ENCODE data around the gene EFHD2. TPM values are rescaled to one million over a fixed set of nuclear protein-coding genes. Genes with fewer than 3 reads are reported as not detected.
"Not testable (repeated sequence)": the region's sequence is repeated elsewhere in the genome, so short reads cannot be mapped to it uniquely, and the experiment has no call there.

Gene EFHD2, protein sequence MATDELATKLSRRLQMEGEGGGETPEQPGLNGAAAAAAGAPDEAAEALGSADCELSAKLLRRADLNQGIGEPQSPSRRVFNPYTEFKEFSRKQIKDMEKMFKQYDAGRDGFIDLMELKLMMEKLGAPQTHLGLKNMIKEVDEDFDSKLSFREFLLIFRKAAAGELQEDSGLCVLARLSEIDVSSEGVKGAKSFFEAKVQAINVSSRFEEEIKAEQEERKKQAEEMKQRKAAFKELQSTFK
- polyA plus RNA-seq (ENCODE audit: insufficient read length): 9.2 TPM
- long read RNA-seq, donor 1, transcript EFHD2-201 (4 exons, 2,419 nt): major isoform, 17 of 17 reads
- long read RNA-seq, donor 1, partial matches to known transcripts: 0 of 17 reads
- long read RNA-seq, donor 1, other reads (novel, unspliced or antisense): 0 of 17 reads
- long read RNA-seq, donor 2, transcript EFHD2-201 (4 exons, 2,419 nt): major isoform, 9 of 9 reads
- long read RNA-seq, donor 2, partial matches to known transcripts: 0 of 9 reads
- long read RNA-seq, donor 2, other reads (novel, unspliced or antisense): 0 of 9 reads
- long read RNA-seq, donor 3, transcript EFHD2-201 (4 exons, 2,419 nt): major isoform, 6 of 6 reads
- long read RNA-seq, donor 3, partial matches to known transcripts: 0 of 6 reads
- long read RNA-seq, donor 3, other reads (novel, unspliced or antisense): 0 of 6 reads
- long read RNA-seq, donor 4, partial matches to known transcripts: 0 of 1 reads
- long read RNA-seq, donor 4, other reads (novel, unspliced or antisense): 0 of 1 reads
- long read RNA-seq, donor 5, transcript EFHD2-201 (4 exons, 2,419 nt): major isoform, 20 of 20 reads
- long read RNA-seq, donor 5, partial matches to known transcripts: 0 of 20 reads
- long read RNA-seq, donor 5, other reads (novel, unspliced or antisense): 0 of 20 reads
- long read RNA-seq, donor 6, transcript EFHD2-201 (4 exons, 2,419 nt): major isoform, 14 of 14 reads
- long read RNA-seq, donor 6, partial matches to known transcripts: 0 of 14 reads
- long read RNA-seq, donor 6, other reads (novel, unspliced or antisense): 0 of 14 reads
- long read RNA-seq, donor 7, transcript EFHD2-201 (4 exons, 2,419 nt): major isoform, 16 of 16 reads
- long read RNA-seq, donor 7, partial matches to known transcripts: 0 of 16 reads
- long read RNA-seq, donor 7, other reads (novel, unspliced or antisense): 0 of 16 reads
- long read RNA-seq, donor 8, transcript EFHD2-201 (4 exons, 2,419 nt): major isoform, 6 of 6 reads
- long read RNA-seq, donor 8, partial matches to known transcripts: 0 of 6 reads
- long read RNA-seq, donor 8, other reads (novel, unspliced or antisense): 0 of 6 reads

GRCh38 chr1:15409388-15410222, at the start of gene EFHD2:
Gene EFHD2 (plus strand): TSS chr1:15409888. CDS start chr1:15409972, 84 bp downstream.
- DNase-seq: peak; percentile 86

DNA sequence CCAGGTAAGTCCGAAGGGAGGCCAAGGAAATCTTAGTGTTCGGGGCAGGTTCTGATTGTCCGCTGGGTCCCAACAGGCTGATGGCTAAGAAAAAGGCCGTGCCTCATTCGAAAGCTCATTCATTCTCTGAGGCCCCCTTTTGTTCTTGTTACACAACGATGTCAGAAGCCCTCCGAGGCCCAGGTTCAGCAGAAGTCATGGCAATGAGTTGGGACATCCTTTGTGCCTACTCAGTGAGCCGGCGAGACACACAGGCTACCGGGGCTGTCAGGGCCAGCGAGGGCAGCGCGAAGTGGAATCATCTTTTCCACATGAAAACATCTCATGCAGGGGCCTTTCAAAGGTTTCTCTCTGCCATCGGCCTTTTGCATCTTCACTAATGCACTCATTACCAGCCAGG, 49.0 kb upstream of the EFHD2 start:
- no peak for DNase-seq

DNA sequence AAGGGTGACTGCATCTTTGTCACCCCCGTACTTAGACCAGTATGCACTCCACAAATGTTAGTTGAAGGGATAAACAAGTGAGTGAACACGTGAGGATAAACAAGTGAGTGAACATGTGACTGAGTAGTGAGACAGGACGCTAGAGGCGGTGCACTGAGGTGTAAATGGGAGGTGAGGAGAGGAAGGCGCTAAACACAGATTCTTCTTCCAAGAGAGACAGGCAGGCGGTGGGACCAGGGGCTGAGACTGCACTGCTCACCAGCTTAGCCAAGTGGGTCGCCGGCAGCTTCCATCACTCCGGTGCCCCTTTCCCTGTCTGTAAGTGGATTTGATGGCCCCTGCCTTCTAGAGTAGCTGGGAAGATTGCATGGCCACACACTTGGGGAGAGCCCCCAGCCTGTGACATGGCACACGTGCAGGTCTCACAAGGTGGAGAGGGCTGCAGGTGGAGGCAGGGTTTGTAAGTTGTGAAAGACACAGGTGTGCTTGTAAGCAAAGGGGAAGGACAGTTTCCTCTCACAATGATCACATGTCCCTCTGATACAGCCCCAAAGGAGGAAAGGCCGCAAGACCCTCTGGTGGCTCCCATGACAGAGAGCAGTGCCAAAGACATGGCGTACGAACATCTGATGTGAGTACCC, 47.5 kb upstream of the EFHD2 start:
- DNase-seq: no peak

DNA sequence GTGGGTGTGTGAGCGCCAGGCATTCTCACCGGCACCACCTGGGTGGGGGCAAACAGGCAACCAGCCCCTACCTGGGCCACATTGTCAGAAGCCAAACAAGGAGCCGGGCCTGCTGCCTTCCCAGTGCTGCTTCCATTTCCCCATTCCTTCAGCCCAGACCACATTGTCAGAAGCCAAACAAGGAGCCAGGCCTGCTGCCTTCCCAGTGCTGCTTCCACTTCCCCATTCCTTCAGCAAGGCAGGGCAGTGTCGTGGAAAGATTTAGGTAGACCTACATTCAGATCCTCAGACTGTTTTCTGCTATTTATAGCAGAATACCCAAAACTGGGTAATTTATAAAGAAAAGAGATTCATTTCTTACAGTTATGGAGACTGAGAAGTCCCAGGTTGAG, 47.0 kb upstream of the EFHD2 start:
- DNase-seq: no peak

- DNase-seq: no peak
These were observed 44.9 kb upstream of the EFHD2 start for GRCh38 chr1:15364740-15365139.

- no peak for DNase-seq
These were observed 40.8 kb upstream of the EFHD2 start for GRCh38 chr1:15368888-15369287.

- DNase-seq: no peak
These were observed 39.4 kb upstream of the EFHD2 start for GRCh38 chr1:15370268-15370667.

DNA sequence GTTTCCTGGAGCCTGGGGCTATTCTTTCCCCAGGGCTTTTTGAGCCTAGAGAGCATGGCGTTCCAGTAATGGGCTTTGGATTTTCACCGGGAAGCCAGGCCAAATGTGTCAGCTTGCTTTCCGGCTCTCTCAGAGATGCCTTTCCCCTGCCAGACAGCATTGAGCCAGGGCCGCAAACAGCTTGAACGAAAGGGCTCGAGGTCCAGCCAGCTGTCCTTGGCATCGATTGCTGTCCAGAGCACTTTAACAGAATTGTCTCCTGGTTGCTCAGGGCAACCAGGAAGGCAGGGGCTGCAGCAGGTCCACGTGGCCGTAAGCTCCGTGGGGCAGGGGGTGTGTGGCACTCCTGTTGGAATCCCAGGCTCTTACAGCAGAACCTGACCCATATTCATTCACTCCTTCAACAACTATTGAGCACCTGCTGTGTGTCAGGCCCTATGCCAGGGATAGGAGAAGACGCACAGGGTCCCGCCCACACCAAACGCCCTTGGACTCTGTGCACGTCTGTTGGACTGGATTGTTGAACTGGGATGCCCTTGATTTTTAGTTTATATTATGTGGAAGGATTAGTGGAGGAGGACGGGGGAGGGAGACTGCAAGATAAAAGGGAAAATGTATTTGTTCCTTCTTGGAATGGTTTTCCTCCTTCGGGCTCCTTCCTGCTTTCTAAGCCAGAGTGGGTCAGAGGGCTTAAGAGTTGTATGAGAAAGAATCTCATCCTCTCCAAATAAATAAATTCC, 38.7 kb upstream of the EFHD2 start:
- no peak for DNase-seq

GRCh38 chr1:15371610-15372545, 37.8 kb upstream of the EFHD2 start:
- DNase-seq: no peak

DNA sequence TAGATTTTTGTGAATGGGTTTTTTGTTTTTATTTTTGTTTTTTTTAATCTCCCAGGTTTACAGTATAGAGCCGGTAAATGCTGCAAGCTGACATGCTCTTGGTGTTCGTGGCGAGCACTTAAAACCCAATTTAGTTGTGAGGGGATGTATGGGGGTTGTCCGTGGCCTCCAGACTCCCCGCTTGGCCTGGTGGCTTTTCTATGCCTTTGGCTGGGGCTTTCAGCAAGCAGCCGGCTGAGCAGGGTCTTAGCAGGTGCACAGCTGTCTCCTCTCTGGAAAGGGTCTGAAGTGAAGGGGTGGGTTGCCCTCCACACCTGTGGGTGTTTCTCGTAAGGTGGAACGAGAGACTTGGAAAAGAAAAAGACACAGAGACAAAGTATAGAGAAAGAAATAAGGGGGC, 31.0 kb upstream of the EFHD2 start:
- no peak for DNase-seq

DNA sequence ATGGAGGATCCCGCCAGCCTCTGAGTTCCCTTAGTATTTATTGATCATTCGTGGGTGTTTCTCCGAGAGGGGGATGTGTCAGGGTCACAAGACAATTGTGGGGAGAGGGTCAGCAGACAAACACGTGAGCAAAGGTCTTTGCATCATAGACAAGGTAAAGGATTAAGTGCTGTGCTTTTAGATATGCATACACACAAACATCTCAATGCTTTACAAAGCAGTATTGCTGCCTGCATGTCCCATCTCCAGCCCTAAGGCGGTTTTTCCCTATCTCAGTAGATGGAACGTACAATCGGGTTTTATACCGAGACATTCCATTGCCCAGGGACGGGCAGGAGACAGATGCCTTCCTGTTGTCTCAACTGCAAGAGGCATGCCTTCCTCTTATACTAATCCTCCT, 30.5 kb upstream of the EFHD2 start:
- not testable (repeated sequence) for DNase-seq

- no peak for DNase-seq
These were observed 28.8 kb upstream of the EFHD2 start for GRCh38 chr1:15380601-15381508.

DNA sequence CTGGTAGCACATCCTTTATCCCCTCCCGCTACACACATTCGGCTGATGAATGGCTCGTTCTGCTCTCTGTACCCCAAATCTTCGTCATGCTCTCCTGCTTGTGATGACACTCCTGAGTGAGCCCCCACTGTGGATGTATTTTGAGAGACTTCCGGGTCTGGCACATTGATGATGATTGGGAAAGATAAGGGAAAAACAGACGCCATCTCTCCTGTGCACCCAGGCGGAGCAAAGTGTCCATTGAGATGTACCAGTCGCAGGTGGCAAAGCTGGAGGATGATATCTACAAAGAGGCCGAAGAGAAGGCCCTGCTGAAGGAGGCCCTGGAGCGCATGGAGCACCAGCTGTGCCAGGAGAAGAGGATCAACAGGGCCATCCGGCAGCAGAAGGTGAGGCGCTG, 27.9 kb upstream of the EFHD2 start:
- DNase-seq: no peak

DNA sequence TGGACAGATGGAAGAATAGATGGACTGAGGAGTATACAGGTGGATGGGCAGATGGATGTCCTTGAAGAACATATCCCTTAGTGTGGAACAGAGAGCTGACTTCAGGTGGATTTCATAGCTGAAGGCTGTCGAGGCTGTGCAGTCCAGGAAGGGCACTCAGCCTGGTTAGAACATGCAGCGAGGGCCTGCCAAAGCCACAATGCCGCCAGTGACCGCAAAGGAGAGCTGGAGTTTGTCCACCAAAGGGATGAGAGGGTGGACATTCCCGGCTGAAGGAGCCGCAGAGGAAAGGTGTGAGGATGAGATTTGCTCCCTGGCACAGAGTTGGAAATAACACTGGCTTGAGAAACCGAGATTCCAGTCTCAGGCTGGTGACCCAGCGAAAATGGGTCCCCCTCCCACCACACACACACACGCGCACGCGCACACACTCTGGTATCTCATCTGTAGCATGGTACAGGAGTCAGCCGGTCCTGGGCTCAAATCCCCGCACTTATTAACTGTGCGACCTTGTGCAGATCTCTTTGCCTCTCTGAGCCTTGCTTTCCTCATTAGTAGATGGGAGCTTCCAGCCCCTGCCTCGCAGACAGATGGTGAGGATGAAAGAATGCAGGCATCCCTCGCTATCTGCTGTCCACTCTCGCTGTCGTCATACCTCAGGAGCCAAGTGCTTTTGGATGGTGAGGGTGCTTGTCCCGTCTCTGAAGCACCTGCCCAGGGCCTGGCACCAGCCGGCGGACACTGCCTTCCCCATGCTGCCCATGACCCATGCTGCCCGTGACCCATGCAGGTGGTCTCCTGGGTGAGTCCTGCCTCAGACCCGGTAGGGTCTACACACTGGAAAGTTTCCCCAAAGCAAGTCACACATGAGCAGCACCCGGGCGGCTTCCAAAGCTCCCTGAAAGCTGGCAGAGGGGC, 26.8 kb upstream of the EFHD2 start:
- DNase-seq: no peak

- no peak for DNase-seq
These were observed 25.9 kb upstream of the EFHD2 start for GRCh38 chr1:15383810-15384209.

DNA sequence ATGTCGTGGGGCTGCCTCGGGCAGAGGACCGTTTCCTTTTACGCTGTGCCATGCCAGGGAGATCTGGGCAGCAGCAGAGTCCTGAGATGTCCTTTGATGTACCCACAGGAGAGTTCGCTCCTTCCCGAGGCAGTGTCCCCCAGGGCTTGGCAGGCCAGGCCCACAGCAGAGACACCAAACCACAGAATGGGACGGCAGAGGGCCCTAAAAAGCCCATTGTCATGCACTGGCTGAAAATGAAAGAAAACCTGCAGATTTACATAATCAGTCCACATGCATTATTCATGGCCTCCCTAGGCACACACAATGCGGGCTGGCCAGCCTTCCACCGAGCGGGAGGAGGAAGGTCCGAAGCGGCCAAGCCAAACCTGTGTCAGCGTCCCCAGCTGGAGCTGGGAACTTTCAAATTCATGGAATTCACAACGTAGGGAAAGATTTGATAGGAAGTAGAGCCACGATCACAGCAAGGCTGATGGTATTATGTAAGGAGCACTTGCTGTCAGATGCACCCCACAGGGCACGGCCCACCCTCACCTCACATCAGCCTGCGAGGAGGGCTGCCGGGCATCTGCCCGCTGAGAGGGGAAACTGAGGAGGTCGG, 25.3 kb upstream of the EFHD2 start:
- DNase-seq: no peak

Measured in left kidney (tissue), 8 donors.